Activated CD4-positive, alpha-beta T cell treated with anti-CD3 and anti-CD28 coated beads, Interleukin-2, amount 50 U/mL, for 1 hour (primary cell): ENCODE data around the gene FAM120A.
"Not testable (repeated sequence)": the region's sequence is repeated elsewhere in the genome, so short reads cannot be mapped to it uniquely, and the experiment has no call there.

Experiments
- DNase-seq: peaks from one replicate; pipeline ENCODE4 v3.0.0-alpha.2; 2020

Gene FAM120A

DNA sequence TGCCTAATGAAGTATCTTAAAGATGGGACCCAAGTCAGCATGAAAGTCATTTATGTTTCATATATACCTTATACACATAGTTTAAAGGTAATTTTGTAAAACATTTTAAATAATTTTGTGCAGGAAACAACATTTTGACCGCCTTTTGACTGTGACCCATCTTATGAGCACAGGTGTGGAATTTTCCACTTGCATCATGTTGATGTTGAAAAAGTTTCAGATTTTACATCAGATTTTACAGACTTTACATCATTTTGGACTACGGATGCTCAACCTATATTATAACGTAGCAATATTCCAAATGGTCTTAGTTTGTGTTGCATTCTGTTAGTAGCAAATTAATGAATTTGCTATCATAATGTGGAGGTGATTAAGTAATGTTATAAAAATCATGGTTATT, 23.6 kb downstream of the FAM120A start:
- DNase-seq, result no peak

DNA sequence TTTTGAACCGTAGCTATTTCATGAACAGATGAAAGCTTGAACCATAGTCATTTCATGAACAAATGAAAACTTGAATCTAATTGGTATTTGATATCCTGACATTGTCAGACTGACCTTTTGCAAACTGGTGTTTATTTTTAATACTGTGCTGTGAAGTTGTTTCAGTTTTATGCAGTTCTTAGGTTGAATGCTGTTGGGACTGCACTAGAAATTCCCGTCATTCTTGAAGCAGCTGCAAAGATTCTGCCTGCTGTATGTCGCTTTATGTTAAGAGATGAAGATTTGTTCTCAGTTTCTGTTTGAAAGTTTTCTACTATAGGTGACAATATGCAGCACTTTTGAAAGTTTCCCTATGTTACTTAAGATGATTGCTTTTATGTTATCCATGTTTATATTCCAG, 24.4 kb downstream of the FAM120A start:
- no peak for DNase-seq

DNA sequence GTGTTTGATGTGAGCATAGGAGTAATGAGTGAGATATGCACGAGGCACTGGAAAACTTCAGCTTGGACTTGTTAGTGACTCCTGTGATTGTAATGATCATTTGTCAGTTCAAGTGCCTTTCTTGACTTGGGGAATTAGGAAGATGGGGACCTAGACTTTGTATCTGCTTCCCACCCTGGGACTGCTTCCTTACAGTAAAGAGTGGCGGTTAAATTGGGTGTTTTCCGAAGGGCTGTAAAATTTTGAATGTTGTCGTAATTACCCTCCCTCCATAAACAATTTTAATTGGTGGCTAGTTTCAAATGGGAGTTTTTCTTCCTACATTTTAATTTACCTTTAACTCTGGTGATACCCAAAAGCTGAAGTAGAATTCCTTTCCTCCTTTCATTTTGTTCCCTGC, 25.4 kb downstream of the FAM120A start:
- no peak for DNase-seq

DNA sequence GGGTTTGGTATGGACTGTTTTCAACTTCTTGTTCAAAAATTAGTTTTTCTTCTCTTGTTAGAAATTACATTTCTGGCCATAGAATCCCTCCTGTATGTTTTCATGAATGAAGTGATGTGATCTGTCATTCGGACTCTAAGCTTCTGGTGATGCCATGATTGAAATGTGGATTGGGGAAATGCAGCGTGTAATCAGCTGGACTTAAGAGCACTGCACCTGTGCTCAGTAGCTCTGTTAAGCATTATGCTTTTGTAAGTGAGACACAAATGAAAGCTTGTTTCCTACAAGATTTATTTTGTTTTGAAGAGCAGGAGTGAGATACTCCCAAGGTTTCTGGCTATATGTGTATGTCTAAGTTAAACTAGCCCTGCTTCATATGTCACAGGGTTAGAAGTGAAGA, 25.9 kb downstream of the FAM120A start:
- DNase-seq, result no peak

DNA sequence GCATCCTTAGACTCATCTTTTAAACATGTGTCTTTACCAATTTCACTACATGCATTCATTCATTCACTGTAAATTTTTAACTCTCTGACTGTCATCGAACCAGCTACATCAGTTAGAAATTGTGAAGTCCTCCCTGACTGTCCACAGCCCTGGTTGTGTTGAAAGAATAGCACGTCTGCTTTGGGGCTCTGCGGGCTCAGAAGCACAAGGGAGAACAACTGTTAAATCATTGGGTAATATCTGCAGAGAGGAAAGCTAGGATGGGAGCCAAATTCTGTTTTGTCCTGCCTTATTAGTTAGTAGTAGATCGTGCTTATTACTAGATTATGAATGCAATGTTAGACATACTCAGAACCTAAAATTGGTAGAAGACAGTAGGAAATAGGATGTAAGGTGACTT, 28.2 kb downstream of the FAM120A start:
- no peak for DNase-seq

DNA sequence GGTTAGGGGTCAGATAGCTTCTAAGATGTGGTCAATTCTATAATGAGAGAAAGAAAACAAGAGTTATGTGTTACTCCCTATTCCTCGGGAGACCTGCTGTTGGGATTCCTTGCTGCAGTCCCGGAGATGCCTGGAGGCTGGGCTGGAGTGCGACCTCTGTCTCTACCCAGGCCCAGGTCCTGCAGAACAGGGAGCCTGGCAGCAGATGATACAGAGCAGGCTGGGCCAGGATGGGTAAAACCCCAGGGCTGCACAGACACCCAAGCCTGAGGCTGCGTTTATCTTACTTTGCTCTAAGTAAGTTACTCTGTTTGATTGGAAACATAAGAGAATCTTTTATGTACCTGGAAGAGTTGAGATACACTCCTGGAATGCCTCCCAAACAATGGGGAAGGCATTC, 28.8 kb downstream of the FAM120A start:
- no peak for DNase-seq

DNA sequence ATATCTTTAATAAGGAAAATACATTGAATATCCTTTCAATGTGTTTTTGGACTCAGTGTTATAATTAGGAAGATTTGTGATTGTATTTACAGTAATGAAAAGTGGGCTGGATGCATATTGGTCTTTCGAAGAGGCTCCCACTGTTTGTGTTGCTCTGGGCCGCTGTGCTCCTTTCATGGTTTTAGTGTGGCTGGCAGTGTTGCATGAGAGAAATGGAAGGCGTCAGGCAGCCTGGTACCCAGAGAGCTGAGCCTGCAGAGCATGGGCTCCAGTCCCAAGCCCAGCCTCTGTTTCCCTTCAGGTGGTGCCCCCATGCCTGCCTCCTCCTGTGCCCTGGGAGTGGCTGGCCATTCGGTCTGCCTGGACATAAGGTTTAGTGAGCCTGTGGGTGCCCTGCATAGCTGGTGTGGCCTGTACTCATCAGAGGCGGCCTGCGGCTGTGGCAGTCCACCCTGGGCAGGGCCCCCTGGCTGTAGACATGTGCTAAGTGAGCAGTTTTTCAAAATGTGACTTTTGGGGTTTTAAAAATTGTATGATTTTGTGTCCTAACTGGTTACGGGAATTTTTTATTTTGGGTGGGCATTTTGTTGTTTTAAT, 29.3 kb downstream of the FAM120A start:
- no peak for DNase-seq

DNA sequence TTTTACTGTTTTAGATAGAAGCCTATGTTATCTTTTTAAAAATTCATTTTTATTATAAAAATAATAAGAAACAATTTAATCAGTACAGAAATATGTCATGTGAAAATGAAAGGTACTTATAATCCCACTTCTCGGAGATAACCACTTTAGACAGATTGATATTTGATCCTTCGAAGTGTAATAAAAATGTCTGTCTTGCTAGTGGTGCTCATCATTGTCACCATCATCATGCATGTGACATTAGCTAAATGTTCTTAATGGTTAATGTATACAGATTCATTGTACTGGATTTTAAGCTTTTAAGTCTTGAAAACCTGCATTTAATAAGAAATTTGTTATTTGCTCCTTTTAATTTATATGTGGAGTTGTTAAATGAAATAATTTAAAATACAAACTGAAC, 32.0 kb downstream of the FAM120A start:
- DNase-seq, result no peak

DNA sequence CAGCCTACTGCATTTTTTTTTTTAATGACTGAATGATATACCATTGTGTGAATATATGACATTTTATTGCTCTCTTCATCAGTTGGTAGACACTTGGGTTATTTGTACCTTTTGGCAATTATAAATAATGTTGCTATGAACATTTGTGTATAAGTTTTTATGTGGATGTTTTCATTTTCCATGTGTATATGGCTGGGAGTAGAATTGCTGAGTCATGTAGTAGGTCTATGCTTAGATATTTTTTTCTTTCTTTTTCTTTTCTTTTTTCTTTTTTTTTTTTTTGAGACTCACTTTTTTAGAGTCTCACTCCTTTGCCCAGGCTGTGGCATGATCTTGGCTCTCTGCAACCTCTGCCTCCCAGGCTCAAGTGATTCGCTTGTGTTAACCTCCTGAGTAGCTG, 34.8 kb downstream of the FAM120A start:
- DNase-seq, result no peak

DNA sequence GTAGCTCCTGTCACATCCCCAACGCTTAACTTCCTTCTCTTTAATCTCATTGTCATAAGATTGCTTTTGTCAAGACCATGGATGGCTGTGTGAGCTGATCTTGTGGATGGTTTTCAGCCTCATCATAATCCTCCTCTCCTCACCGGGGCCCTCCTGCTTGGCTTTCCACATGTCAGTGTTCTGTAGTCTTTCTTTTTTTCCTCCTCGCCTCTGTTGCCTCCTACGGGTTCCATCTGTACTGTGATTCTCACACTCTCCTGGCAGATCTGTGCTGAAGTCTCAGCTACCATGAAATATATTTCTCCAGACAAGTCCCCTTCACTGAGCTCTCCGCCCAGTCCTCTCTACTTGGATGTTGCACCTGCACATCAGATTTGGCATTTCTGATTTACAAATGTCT, 36.8 kb downstream of the FAM120A start:
- no peak for DNase-seq

DNA sequence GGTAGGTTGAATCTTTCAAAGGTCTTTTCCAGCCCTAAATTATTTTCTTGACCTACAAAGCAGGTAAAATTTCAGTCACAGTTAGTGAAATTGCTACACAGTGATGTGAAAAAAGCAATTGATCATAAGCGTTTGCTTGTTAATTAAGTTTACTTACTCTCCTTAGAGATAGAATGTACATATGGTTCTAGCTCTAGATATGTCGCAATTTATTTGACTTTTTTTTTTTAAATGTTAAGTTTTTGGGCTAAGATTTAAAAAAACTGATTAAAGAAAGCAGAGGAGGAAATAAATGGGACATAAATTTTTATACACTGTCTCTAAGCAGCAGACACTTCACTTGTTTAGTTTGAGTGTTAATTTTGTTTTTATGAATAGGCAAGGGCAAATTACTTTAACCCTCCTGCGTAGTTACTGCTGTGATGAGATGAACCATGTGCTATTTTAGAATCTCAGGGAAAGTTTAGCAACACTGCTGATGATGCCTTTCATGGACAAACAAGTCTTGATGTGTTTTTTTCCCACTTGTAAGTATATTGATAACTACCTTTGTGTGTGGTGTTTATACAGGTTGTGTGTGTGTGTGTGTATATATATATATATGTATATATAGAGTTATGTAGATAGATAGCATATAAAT, 40.2 kb downstream of the FAM120A start:
- DNase-seq, result no peak

DNA sequence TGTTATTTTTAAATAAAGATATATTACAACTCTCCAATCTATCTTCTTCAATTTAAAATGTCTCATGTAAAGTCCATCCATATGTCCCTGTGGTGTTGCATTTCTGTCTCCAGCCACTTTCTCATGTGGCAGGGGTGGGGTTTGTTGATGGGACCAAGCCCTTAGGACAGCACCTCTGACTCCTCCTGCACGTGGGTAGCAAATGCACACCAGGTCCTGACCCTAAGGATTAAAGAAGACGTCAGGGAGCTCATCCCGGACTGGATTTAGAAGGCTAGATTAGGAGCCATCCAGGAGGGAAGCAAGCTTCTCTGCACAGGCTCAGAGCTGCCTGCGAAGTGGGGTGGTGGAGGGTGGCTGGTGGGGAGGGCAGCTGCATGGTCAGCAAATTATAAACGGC, 40.8 kb downstream of the FAM120A start:
- DNase-seq, result no peak

DNA sequence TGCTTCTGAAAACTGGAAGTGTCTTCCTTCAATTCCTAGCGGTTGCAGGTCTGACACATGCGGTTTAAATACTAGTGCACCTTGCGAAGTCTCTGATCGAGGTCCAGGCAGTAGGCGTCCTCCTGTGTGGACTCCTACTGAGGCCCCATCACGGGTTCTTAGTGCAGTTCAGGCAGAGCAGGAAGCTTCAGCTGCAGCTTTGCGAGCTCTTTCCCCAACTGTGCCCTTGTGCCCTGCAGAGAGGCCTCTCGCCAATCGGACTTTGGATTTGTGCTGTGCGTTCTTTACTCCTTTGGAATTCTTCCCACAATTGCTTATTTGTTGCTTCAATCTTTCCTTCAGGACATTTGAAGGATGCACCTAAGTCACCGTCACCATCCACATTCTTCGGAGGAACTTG, 42.5 kb downstream of the FAM120A start:
- DNase-seq, result no peak

DNA sequence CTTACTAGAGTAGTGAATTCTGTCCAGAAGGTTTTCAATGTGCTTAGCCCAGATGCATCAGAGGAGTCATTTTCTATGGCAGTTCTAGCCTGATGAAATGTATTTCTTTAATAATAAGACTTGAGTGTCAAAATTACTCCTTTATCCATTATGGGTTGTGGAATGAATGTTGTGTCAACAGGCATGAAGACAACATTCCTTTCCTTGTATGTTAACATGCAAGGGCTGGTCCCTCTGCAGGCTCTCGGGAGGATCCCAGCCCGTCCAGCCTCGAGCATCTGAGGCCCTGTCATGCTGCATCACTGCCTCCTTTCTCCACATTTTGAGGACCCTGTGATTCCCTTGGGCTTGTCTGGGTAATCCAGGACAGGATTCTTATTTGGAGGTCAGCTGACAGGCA, 44.8 kb downstream of the FAM120A start:
- no peak for DNase-seq

DNA sequence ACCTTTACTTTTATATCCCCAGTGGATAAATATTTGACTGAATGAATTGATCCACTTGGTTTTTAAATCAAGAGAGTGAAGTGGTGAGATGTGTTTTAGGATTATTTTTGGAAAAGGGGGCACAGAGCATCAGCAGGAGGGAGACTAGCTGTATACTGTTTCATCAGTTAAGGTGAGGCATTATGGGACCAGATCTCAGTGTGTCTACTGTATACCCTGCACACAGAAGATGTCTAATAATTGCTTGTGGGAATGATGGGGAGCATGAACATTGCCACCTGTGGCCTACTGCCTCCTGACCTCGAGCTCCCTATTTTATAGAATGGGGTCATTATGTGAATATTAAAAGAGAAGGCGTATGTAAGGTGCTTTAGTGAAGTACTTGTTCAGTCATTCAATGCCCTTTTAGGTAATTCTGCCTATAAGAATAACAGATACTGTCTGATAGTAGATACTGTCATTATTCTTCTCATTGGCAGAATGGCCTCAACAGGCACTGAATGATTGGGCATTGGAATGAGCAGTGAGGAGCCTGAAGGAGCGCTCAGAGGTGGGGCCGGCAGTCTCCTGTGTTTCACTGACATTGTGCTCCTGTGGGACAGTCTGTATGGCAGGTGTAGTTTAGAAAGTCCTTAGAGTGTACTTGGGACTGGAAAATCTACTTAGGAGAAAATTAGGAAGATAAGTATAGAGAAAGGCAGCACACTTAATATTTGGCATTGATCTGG, 49.2 kb downstream of the FAM120A start:
- no peak for DNase-seq

DNA sequence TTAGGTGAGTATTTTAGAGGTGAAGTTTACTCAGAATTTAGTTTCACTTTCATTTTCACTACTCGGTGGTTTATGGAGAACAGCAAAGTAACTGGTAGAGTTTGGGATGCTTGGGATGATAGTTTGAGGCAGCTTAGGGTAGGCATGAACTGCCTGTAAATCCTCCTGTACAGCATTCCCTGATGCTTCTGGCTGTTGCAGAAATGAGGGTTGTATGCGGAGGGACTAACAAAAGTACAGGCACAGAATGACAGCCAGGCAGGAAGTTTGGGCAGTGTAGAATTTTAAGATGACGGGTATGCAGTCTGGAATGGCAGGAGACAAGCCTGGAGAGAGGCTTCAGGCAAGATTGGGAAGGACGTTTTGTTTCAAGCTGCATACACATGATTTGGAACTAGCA, 49.9 kb downstream of the FAM120A start:
- DNase-seq, result no peak

DNA sequence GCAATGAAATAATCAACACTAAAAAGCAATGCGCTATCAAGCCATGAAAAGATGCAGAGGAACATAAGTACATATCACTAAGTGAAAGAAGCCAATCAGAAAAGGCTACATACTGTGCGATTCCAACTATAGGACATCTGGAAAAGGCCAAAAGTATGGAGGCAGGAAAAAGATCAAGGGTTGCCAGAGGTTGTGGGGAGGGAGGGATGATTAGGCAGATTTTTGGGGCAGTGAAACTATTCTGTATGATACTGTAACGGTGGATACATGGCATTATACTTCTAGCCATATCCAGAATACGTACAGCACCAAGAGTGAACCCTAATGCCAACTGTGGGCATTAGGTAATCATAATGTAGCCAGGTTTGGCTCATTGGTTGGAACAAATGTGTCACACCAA, 51.9 kb downstream of the FAM120A start:
- no peak for DNase-seq

DNA sequence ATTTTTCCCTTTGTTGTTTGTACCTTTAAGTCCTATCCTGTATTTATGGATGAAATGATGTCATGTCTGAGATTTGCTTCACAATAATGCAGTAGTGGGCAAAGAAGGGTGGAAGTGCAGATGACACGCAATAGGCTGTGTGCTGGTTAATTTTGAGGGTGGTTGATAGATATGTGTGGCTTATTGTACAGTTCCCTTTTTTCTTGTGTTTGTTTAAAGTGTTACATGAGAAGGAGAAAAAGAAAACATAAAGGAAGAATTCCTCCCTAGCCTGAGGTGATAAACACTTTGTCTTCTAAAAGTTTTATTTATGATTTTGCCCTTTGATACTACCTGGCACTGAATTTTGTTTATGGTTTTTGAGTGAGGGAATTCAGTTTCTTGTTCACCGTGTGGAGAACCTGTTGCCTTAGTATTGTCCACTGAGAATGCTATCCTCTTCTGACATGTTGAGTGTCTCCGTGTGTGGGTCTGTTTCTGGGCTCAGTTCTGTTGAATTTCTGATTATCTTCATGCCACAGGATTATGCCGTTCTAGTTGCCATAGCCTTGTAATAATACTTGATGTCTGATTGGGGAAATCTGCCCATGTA, 54.2 kb downstream of the FAM120A start:
- no peak for DNase-seq

DNA sequence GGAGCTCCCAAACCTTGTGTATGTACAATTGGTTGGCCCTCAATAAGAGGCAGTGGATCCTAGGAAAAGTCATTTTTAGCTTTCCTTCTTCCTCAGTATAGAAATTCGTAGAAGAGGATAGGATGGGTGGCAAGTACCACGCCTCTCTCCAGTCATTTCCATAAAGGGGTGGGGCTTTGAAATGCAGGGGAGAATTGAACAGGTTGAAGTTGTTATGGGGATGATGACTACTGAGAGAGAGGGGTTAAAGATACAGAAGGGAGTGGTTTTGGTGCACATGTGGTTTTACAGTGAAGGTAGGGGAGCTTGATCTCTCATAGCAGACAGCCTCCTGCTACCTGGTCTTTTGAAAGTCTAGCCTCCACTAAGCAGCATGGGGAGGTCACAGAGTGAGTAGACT, 56.3 kb downstream of the FAM120A start:
- no peak for DNase-seq

DNA sequence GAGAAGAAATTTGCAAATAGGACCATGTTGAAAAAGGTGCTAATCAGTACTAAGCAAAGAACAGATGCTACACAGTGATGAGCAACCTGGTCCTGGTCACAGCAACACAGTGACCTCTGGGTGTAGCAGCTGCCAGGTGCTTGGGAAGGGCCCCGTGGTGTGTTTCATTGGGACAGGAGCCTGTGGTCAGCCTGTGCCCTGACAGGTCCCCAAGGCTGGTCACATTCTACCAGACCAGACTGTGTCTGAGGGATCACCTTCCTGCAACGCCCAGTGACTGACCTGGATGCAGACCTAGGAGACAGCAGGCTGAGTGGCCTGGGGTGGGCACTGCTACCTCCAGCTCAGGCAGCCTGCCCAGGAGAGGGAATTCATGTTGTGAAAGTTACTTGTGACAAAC, 56.7 kb downstream of the FAM120A start:
- DNase-seq, result no peak

DNA sequence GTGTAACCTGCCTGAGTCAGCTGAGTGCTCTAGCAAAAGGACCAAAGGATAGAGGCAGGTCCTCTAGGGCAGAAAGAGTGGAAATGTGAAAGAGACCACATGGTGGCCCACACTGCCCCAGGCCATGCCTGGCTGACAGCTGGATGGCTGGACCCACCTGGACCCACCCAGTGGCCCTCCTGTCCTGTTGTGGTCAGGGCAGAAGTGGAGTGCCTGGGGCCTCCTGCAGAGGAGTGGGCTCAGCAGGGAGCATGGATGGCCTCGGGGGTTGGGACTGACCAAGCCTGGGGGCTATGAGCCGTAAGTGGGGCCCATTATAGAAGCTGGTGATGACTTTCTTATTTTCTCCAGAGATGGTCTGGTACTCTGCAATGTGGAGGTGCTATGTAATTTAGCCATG, 57.6 kb downstream of the FAM120A start:
- no peak for DNase-seq

DNA sequence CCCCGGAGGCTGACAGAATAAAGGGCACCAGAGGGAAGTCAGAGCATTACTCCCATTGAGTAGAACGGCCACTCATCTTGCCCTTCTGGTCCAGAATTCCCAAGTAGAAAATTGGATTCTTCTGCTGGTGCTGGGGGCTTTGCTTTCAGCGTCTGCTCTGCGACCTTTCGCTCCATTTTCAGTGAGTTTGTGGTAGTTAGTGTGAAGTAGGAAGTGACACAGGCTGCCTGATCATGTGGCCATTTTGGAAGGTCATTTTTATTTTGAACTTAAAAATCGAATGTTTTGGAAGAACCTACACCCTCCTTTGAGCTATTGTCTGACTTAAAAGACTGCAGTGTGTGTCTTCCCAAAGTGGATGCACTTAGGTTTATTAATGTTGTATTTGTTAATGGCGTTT, 58.6 kb downstream of the FAM120A start:
- no peak for DNase-seq

DNA sequence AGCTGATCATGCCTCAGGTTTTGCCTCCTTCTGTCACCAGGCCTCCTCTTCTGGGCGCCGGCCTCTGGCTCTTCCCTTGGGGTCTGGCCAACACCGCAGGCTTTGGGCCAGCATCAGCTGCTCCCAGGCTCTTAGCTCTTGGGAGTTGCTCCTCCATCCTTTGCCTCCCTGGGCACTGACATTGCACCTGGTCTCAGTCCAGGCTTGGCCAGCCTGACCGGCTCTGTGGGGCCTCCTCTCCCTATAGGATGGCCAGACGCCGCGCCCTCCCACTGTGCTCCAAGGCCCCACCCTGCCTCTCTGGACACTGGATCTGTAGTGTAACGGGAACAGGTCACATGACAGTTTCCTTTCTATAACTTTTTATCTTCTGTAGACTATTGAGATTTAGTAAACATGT, 59.7 kb downstream of the FAM120A start:
- not testable (repeated sequence) for DNase-seq

DNA sequence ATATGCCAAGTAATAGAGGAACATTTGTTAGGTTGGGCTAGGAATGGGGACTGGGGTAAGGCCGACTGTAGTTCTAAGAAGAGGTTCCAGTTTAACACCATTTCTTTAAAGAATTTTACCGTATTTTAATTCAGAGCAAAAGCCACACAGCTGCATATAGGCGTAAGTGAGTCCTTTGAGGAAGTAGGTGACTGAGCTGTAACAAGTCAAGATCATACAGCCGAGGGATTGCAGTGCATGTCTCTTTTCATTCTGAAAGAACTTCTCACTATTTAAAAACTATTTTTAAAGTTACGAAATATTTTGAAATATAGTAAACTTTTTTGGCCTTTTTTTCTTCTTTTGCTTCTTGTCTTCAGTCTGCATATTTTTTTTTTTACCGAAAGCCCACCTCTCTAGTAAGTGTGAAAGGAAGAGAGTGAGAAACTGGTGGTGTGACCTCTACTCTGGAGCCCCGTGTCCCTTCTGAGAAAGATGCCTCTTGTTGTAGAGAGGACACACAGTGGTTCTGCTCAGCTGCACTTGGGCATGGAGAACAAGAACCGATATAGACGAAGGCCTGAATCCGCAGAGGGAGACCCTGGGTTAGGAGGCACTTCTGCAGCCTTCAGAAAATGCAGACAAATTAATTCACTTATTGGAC, 60.8 kb downstream of the FAM120A start:
- DNase-seq, result not testable (repeated sequence)
